C4-2B (cell line): ENCODE measurements around the gene TMED5.

Experiments used
- CTCF ChIP-seq: fragments of 450-650 bp; conservative IDR thresholded peaks from 2 replicates; pipeline ENCODE4 v1.5.1; 2017; ENCODE audit warnings: mild to moderate bottlenecking
- ZFX ChIP-seq: fragments of 450-650 bp; IDR thresholded peaks from 2 replicates; pipeline ENCODE4 v1.6.1; 2017

- no peak for TF ChIP-seq CTCF
- TF ChIP-seq ZFX: no peak
Measured at GRCh38 chr1:93102142-93102541, 78.1 kb downstream of the TMED5 start.
